Ureter (tissue), 1 donor: ENCODE results near the gene ZNF19. TPM values are rescaled to one million over a fixed set of nuclear protein-coding genes. Genes with fewer than 3 reads are reported as not detected.

Source experiments
- DNase-seq: peaks from one replicate; pipeline ENCODE4 v3.0.0-alpha.2; 2020; ENCODE audit warnings: low spot score
- total RNA-seq: library from RNA; stranded (reverse); gene quantifications from one replicate; pipeline ENCODE4 v1.2.4, GENCODE V29; 2023
- donor health status: DM: yes; HTN: yes; CAD: no.

ZNF19 gene
- total RNA-seq, 1 donor from 2014 or later = 19.0 TPM

- no peak for DNase-seq
These were observed 1.2 kb upstream of the ZNF19 start for GRCh38 chr16:71490361-71490760.

GRCh38 chr16:71484006-71484893, 4.9 kb downstream of the ZNF19 start:
- peak; percentile 89 for DNase-seq

DNA sequence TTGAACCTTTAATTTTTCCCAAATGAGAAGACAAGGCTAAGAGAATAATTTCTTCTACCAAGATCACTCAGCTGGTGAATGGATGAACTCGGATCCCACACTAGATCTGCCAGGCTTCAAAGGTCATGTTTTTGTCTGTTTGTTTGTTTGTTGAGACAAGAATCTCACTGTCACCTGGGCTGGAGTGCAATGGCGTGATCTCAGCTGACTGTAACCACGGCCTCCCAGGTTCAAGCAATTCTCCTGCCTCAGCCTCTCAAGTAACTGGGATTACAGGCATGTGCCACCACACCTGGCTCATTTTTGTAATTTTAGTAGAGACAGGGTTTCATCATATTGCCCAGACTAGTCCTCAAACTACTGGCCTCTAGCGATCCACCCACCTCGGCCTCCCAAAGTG, 6.6 kb downstream of the ZNF19 start:
- no peak for DNase-seq

DNA sequence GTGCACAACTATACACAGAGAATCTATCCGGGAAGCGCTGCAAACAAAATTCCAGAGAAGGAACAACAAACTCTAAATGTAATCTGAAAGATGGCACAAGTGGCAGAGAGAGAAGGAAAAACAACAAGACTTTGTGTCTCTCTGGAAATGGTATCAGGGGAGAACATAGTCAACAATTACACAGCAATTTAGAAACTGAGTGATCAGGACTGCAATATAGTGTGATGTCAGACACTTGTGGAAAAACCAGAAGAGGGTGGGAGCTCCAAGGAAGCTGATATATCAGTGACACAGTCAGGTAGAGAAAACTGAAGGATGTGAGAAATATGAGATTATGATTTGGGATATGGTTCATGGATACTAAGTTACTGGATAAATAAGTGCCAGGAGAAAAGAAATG, 8.2 kb downstream of the ZNF19 start:
- no peak for DNase-seq

GRCh38 chr16:71479420-71479819, 9.7 kb downstream of the ZNF19 start:
- DNase-seq = no peak

DNA sequence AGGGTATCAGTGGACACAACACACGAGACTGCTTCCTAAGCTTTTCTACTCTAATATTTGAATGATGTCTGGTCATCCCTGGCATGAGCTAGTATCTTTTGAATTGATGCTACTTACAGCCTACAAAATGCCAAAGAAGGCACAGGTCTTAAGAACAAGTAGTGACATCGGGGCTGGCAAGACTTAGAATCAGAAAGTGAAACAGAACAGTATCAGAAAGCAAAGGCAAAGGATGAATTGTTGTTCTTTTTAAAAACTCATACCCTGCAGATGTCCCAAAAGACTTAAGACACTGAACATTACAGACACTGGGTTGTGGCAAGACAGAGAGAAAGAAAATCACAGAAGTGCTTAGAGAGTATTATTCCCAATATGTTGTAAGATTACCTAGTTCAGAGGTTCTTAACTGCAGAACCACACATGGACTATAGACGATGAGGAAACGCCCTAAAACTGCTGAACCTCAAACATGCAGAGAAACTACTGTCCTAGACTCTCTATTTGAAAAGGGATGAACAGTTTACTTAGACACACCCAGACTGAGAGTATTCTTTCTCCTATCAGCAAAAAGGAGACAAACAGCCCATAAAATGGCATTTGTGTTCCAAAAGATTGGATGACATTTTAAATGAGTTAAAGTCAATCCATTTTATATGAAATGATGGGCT, 12.5 kb downstream of the ZNF19 start:
- no peak for DNase-seq

DNA sequence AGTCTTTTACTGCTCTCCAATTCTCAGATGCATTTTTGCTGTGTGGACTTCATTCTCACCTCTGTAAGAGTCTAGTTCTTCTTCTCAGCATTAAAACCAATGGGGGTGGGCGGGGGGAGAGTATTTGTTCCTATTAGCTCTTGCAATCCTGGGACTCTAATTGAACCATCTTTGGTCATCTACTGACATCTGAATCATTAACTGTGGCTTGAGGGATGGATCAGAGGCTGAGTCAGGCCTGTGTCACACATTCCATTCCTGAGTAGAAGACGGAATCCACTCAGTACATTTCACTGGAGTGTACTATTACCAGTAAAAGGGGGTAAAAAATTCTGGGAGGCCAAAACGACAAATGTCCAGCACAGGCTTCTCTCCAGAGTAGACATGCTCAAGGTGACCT, 14.3 kb downstream of the ZNF19 start:
- no peak for DNase-seq

- DNase-seq = no peak
These were observed 15.2 kb downstream of the ZNF19 start for GRCh38 chr16:71473891-71474290.

DNA sequence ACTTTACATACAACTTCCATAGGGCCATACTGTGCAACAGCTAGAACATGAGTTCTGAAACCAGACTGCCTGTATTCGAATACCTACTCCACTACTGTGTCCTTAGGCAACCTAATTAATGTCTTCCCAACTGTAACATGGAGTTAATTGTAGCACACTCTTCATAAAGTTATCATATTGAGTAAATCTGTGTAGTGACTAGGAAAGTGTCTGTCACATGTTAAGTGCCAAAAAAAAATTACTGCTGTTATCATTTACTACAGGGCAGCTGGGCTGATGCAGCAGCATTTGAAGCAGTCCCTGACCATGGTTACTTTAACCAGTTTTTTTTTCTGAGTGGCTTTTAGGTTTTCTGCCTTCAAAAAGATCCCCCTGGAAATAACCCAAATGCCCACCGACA, 16.2 kb downstream of the ZNF19 start:
- no peak for DNase-seq

- DNase-seq = no peak
These were observed 17.1 kb downstream of the ZNF19 start for GRCh38 chr16:71472051-71472450.

- DNase-seq = no peak
These were observed 21.3 kb downstream of the ZNF19 start for GRCh38 chr16:71467810-71468209.

- DNase-seq = no peak
These were observed 24.9 kb downstream of the ZNF19 start for GRCh38 chr16:71464231-71464630.

GRCh38 chr16:71461686-71462648, 27.2 kb downstream of the ZNF19 start, which contains the start of gene ZNF23:
TSS of gene ZNF23 (minus strand) at chr16:71462247. CDS start at chr16:71456796, 5,451 bp downstream.
- peak; percentile 87 for DNase-seq

GRCh38 chr16:71460941-71461340, 28.2 kb downstream of the ZNF19 start:
- DNase-seq = no peak

DNA sequence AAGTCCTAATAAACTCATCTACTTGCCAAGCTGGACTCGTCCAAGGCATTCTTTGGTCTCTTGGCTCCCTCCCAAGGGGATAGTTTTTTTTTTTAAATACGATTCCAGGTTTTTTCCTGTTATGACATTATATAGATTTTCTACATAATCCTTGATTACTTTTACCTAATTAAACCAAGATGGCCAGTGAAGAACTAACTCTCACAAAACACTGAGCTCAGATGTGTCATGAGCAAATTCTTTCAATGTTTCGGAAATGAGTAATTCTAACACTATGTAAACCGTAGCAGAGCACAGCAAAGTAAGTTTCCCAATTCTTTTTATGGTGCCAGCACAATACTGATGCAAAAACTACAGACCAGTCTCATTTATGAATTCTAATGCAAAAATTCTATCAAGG, 28.9 kb downstream of the ZNF19 start:
- DNase-seq = no peak

DNA sequence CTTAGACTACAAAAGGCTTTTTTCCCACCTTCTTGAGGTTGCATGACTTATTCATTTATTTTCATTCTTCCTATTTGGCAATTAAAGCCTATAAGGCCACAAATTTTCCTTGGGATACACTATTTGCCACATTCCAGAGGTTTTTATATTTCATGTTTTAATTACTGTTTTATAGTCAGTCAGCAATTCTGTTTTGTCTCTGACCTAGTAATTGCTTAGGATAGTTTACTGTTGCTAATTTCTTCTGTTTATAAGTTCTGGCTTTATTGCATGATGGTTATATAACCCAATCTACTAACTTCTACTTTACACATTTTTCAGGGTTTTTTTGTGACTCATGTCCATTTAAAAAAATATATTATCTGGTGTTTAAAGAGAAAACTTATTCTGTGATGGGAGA, 29.6 kb downstream of the ZNF19 start:
- no peak for DNase-seq

GRCh38 chr16:71456801-71457200, 32.3 kb downstream of the ZNF19 start:
- no peak for DNase-seq

DNA sequence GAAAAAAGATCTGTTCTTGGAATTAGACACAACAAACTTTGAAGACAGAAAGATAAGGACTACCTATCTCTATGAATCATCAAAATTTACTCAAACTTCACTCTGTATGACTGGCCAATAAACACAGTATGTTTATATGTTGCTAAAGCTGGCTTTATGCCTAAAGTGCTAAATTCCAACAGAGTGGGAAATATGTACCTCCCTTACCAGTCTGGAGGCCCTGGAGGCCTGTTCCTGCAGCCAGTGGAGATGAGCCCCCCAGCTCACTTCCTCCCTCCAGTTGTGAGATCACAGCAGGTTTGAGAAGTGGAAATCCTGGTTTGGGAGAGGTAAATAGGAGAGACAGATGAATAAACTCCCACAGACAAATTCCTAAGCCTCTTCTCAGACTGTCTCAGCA, 36.1 kb downstream of the ZNF19 start:
- DNase-seq = no peak

DNA sequence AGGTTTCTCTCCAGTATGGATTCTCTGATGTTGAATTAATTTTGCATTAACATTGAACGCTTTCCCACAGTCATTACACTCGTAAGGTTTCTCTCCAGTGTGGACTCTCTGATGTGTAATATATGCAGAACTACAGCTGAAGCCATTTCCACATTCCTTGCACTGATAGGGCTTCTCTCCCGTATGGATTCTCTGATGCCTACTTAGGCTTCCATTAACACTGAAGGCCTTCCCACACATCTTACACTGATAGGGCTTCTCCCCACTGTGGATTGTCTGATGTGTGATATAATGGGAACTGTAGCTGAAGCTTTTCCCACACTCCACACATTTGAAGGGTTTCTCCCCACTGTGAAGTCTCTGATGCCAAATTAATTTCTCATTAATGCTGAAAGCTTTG, 40.1 kb downstream of the ZNF19 start:
- no peak for DNase-seq

GRCh38 chr16:71448274-71448866, 40.8 kb downstream of the ZNF19 start:
- no peak for DNase-seq

DNA sequence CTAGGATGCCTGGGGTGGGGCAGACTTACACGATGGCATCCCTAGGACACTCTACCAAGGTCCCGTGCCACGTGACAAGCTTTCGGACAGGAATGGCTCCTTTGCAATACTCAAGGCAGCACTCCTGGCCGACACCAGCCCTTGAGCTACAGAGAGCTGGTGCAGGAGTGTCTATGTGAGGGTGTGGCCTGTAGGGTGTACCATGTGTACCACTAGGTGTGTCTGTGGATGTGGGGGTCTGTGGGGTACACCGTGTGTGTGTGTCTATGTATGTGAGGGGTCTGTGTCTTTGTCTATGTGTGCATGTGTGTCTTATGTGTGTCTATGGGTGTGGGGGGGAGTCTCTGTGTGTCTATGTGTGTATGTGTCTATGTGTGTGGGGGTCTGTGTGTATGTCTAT, 45.4 kb downstream of the ZNF19 start:
- DNase-seq = no peak

- DNase-seq = no peak
These were observed 47.1 kb downstream of the ZNF19 start, which contains the start of gene TLE7 for GRCh38 chr16:71442051-71442440. TSS of gene TLE7 (minus strand) at chr16:71442054. CDS start at chr16:71433324, 8,730 bp downstream.
